Nephron progenitor cell (in vitro differentiated cells): ENCODE results near the gene TLR2.

ENCODE experiments used
- DNase-seq: peaks from one replicate; pipeline ENCODE4 v3.0.0; 2021
- H3K27ac Mint-ChIP-seq: 2 replicates; pipeline ENCODE4 v1.8.0; 2021; ENCODE audit warnings: mild to moderate bottlenecking, moderate library complexity, mixed read lengths
- H3K27me3 Mint-ChIP-seq: 2 replicates; pipeline ENCODE4 v1.8.0; 2021; ENCODE audit warnings: mild to moderate bottlenecking, low read depth, mixed read lengths; ENCODE audit not compliant: poor library complexity
- H3K36me3 Mint-ChIP-seq: 2 replicates; pipeline ENCODE4 v1.8.0; 2021; ENCODE audit warnings: low read depth, mixed read lengths
- H3K4me1 Mint-ChIP-seq: 2 replicates; pipeline ENCODE4 v1.8.0; 2021; ENCODE audit warnings: mixed read lengths
- H3K4me3 Mint-ChIP-seq: 2 replicates; pipeline ENCODE4 v1.8.0; 2021; ENCODE audit warnings: mild to moderate bottlenecking, moderate library complexity, mixed read lengths
- H3K9me3 Mint-ChIP-seq: 2 replicates; pipeline ENCODE4 v1.8.0; 2021; ENCODE audit warnings: mild to moderate bottlenecking, moderate library complexity, mixed read lengths
- TF ChIP-seq, protein P1 (sequence below): fragments of 200-600 bp; sonication (generic); IDR thresholded peaks from 2 replicates; pipeline ENCODE4 v1.5.0; 2021; ENCODE audit warnings: antibody characterized with exemption

The TLR2 gene

DNA sequence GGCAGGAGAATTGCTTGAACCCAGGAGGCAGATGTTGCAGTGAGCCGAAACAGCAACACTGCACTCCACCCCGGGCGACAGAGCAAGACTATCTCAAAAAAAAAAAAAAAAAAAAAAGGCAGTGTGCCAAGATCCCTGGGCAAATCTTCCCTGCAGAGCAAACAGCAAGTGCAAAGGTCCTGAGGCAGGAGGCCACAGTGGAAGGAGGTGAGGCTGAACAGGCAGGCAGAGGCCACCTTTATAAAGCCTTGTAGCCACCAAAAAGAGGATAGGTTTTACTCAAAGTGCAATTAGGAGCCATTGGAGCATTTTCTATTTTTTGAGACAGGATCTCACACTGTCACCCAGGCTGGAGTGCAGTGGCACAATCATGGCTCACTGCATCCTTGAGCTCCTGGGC is 45.1 kb upstream of the TLR2 start:
- DNase-seq: no peak
- no peak overlapping the region for H3K4me3 Mint-ChIP-seq
- peaks cover 20% of the 10 kb centered on the region for H3K4me1 Mint-ChIP-seq
- H3K27ac Mint-ChIP-seq: no peak overlapping the region
- TF ChIP-seq, protein P1, sequence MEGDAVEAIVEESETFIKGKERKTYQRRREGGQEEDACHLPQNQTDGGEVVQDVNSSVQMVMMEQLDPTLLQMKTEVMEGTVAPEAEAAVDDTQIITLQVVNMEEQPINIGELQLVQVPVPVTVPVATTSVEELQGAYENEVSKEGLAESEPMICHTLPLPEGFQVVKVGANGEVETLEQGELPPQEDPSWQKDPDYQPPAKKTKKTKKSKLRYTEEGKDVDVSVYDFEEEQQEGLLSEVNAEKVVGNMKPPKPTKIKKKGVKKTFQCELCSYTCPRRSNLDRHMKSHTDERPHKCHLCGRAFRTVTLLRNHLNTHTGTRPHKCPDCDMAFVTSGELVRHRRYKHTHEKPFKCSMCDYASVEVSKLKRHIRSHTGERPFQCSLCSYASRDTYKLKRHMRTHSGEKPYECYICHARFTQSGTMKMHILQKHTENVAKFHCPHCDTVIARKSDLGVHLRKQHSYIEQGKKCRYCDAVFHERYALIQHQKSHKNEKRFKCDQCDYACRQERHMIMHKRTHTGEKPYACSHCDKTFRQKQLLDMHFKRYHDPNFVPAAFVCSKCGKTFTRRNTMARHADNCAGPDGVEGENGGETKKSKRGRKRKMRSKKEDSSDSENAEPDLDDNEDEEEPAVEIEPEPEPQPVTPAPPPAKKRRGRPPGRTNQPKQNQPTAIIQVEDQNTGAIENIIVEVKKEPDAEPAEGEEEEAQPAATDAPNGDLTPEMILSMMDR: no peak
- H3K27me3 Mint-ChIP-seq: peaks cover 5% of the 10 kb centered on the region
- H3K36me3 Mint-ChIP-seq: peaks cover 39% of the 10 kb centered on the region
- no peaks in the 10 kb centered on the region for H3K9me3 Mint-ChIP-seq

DNA sequence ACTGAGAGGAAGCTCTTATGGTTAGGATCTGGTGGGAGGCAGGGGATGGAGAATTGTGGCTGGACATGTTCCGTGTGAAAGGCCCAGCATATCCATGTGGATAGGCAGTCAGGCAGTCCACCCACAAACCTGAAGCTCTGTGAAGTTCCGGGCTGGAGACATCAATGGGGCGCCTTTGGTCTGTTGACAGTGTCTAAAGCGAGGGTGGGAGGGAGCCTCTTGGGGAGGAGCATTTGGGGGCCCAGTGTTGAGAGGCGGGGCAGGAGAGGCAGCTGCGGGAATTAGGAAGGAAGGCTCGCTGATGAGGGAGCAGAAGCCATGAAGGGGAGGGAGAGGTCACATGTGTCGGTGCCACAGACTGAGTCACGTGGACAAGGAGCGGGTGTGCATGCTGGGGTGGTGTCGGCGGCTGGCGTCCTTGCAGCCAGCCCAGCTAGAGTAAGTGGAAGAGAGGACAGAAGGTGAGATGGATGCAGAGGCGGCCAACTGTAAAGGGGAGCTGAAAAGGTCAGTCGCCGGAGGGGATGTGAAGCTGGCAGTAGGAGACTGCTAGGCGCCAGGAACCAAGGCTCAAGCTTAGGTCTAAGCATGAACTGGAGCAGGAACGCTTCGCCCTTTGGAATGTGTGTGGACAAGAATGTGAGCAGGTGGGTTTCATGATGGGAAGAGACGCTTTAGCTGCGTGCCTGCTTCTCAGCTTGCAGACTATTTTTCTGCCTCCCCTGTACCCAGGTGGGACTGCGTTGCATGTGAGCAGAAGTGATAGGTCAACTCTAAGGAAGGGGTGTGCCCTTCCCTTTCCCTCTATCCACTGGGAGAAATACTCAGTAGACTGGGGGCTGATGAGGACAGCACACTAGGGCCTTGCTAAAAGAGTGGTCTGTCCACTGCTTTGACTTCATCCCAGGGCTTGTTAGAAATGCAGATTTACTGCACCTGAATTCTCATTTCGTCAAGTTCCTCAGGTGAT is 44.0 kb upstream of the TLR2 start:
- peaks cover 5% of the 10 kb centered on the region for H3K27me3 Mint-ChIP-seq
- H3K9me3 Mint-ChIP-seq: peaks cover 5% of the 10 kb centered on the region
- peaks cover 28% of the 10 kb centered on the region for H3K36me3 Mint-ChIP-seq
- no peak overlapping the region for H3K4me3 Mint-ChIP-seq
- no peak overlapping the region for H3K27ac Mint-ChIP-seq
- TF ChIP-seq, protein P1: no peak
- DNase-seq: no peak
- peaks cover 20% of the 10 kb centered on the region for H3K4me1 Mint-ChIP-seq

DNA sequence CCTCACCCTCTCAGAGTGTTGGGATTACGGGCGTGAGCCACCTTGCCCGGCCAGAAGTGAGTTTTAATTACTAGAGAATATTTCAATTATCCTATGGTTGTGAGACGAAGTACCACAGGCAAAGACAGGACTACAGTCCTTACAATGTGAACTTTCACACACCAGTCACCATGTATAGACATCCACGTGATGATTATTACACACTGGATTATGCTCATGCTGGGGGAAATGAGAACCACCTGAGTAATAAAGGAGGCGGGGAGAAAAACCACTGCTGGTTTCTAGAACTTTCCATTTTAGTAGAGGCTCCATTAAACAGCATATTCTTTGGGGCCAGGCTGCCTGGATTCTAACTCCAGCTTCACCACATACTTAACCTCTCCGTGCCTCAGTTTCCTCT is 42.5 kb upstream of the TLR2 start:
- no peak overlapping the region for H3K27ac Mint-ChIP-seq
- peaks cover 5% of the 10 kb centered on the region for H3K27me3 Mint-ChIP-seq
- DNase-seq: no peak
- peaks cover 14% of the 10 kb centered on the region for H3K36me3 Mint-ChIP-seq
- TF ChIP-seq, protein P1: no peak
- H3K9me3 Mint-ChIP-seq: peaks cover 9% of the 10 kb centered on the region
- H3K4me1 Mint-ChIP-seq: peaks cover 16% of the 10 kb centered on the region
- no peak overlapping the region for H3K4me3 Mint-ChIP-seq

DNA sequence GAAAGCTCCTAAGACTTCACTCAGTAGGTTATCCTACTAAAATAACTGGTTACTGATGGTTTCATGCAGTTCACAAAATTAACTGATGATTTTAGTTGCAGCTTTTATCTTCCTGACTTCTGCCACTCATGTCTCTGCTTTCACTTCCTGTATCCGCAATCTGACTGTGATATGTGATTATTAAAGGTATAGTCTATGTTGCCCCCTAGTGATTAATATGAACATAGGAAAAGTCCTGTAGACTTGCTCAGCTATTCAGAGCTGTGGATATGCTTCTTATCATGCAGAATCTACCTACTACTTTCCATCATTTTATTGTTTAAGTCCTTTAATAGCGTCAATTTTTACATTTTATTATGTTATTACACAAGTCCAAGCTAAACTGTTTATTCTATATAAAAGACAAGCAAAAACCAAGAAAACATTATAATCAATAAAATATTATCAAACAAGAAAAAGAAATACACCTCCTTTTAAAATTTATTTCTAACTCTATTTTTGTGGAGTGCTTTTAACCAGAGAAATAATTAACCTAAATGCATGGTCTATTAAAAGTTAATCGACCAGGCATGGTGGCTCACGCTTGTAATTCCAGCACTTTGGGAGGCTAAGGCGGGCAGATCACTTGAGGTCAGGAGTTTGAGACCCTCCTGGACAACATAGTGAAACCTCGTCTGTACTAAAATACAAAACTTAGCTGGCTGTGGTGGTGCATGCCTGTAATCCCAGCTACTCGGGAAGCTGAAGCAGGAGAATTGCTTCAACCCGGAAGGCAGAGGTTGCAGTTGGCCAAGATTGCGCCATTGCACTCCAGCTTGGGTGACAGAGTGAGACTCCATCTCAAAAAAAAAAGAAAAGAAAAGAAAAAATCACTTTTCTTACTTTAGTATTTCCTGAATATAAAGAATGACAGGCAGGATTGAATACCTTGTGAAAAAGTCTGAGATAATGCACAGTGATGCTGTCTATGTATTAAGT is 40.4 kb upstream of the TLR2 start:
- no peak overlapping the region for H3K27ac Mint-ChIP-seq
- peaks cover 9% of the 10 kb centered on the region for H3K27me3 Mint-ChIP-seq
- H3K36me3 Mint-ChIP-seq: no peaks in the 10 kb centered on the region
- peaks cover 9% of the 10 kb centered on the region for H3K9me3 Mint-ChIP-seq
- TF ChIP-seq, protein P1: peak; percentile 33
- no peak overlapping the region for H3K4me3 Mint-ChIP-seq
- DNase-seq: no peak
- peaks cover 16% of the 10 kb centered on the region for H3K4me1 Mint-ChIP-seq

DNA sequence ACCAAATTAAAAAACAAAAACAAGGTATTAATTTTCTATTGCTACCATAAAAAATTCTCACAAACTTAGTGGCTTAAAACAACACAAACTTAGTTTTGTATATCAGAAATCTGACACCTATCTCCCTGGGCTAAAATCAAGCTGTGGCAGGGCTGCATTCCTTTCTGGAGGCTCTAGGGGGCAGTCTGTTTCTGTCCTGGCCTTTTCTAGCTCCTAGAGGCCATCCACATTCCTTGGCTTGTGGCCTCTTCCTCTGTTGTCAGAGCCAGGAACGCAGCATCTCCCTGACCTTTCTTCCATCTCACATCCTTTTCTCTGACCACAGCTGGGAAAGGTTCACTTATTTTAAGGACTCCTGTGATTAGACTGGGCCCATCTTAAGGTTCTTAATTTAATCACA is 38.9 kb upstream of the TLR2 start:
- peaks cover 7% of the 10 kb centered on the region for H3K4me1 Mint-ChIP-seq
- H3K27ac Mint-ChIP-seq: no peak overlapping the region
- H3K4me3 Mint-ChIP-seq: no peak overlapping the region
- H3K36me3 Mint-ChIP-seq: no peaks in the 10 kb centered on the region
- H3K9me3 Mint-ChIP-seq: peaks cover 9% of the 10 kb centered on the region
- DNase-seq: no peak
- peaks cover 9% of the 10 kb centered on the region for H3K27me3 Mint-ChIP-seq
- TF ChIP-seq, protein P1: no peak
